ENCODE measurements around the gene DEPP1. TPM values are rescaled to one million over a fixed set of nuclear protein-coding genes. Genes with fewer than 3 reads are reported as not detected.

DEPP1 gene
- total RNA-seq, 1 experiment from 2014 or later: 16.5 TPM

GRCh38 chr10:44944354-44944753 lies 34.3 kb downstream of the DEPP1 start:
- Mint-ChIP-seq H3K36me3 (ENCODE audit: insufficient read depth, unreplicated experiment) (no peaks in the 10 kb centered on the region), H3K4me3 (ENCODE audit: low read depth, unreplicated experiment) (no peak overlapping the region), H3K27me3 (ENCODE audit: unreplicated experiment) (no peaks in the 10 kb centered on the region), H3K4me1 (ENCODE audit: low read depth, unreplicated experiment) (peaks cover 12% of the 10 kb centered on the region), H3K27ac (ENCODE audit: unreplicated experiment) (no peak overlapping the region), H3K9me3 (ENCODE audit: low read depth, unreplicated experiment) (peaks cover 16% of the 10 kb centered on the region)
- CTCF ChIA-PET: no interaction called here
- no peak for TF ChIP-seq CTCF (IDR thresholded peaks at IDR 0.05; ENCODE audit: unreplicated experiment)
- intact Hi-C loops (cut with micrococcal nuclease; ENCODE audit: unreplicated experiment): no loop called here
- no TSS peak for BruUV-seq (replicated peaks)
- no peak for DNase-seq

- DNase-seq: no peak
- H3K4me3 Mint-ChIP-seq (ENCODE audit: low read depth, unreplicated experiment): no peak overlapping the region
- no peaks in the 10 kb centered on the region for H3K27me3 Mint-ChIP-seq (ENCODE audit: unreplicated experiment)
- intact Hi-C loops (cut with micrococcal nuclease; ENCODE audit: unreplicated experiment): loop anchor here (2.0 to 10.0 kb wide), 2 partner anchors 35 to 295 kb away; no protein-coding TSS in a partner anchor
- H3K36me3 Mint-ChIP-seq (ENCODE audit: insufficient read depth, unreplicated experiment): no peaks in the 10 kb centered on the region
- no peak overlapping the region for H3K27ac Mint-ChIP-seq (ENCODE audit: unreplicated experiment)
- H3K9me3 Mint-ChIP-seq (ENCODE audit: low read depth, unreplicated experiment): peaks cover 18% of the 10 kb centered on the region
- H3K4me1 Mint-ChIP-seq (ENCODE audit: low read depth, unreplicated experiment): peaks cover 17% of the 10 kb centered on the region
- BruUV-seq (replicated peaks): no TSS peak
- TF ChIP-seq CTCF (IDR thresholded peaks at IDR 0.05; ENCODE audit: unreplicated experiment): no peak
- CTCF ChIA-PET: interaction anchor here (1.4 kb wide), 1 partner anchor 62 kb away, joined by 3 read pairs; no protein-coding TSS in a partner anchor
Observed at GRCh38 chr10:44939691-44940401, 38.8 kb downstream of the DEPP1 start.

- CTCF ChIA-PET: interaction anchor here (1.4 kb wide), 1 partner anchor 63 kb away, joined by 3 read pairs; no protein-coding TSS in a partner anchor
- intact Hi-C loops (cut with micrococcal nuclease; ENCODE audit: unreplicated experiment): loop anchor here (10.0 kb wide), 1 partner anchor 296 kb away; no protein-coding TSS in a partner anchor
Observed at GRCh38 chr10:44938956-44939355, 39.7 kb downstream of the DEPP1 start.

More at GRCh38 chr10:44938956-44939355, 39.7 kb downstream of the DEPP1 start:
- H3K9me3 Mint-ChIP-seq (ENCODE audit: low read depth, unreplicated experiment): peaks cover 10% of the 10 kb centered on the region
- no peak overlapping the region for H3K27ac Mint-ChIP-seq (ENCODE audit: unreplicated experiment)
- no peaks in the 10 kb centered on the region for H3K36me3 Mint-ChIP-seq (ENCODE audit: insufficient read depth, unreplicated experiment)
- no peaks in the 10 kb centered on the region for H3K27me3 Mint-ChIP-seq (ENCODE audit: unreplicated experiment)
- BruUV-seq (replicated peaks): no TSS peak
- DNase-seq: no peak
- TF ChIP-seq CTCF (IDR thresholded peaks at IDR 0.05; ENCODE audit: unreplicated experiment): no peak
- peaks cover 17% of the 10 kb centered on the region for H3K4me1 Mint-ChIP-seq (ENCODE audit: low read depth, unreplicated experiment)
- H3K4me3 Mint-ChIP-seq (ENCODE audit: low read depth, unreplicated experiment): no peak overlapping the region
